Urinary bladder (tissue), 4 donors: Measurements from ENCODE around the gene LINC01488. TPM values are rescaled to one million over a fixed set of nuclear protein-coding genes. Genes with fewer than 3 reads are reported as not detected.

Experiments used
- DNase-seq: peaks from one replicate; pipeline ENCODE4 v3.0.0-alpha.2; 2015; ENCODE audit errors: extremely low spot score
- H3K27ac ChIP-seq: one replicate; pipeline ENCODE4 v1.5.1; 2013; ENCODE audit warnings: low read depth, mild to moderate bottlenecking, moderate library complexity
- H3K36me3 ChIP-seq: one replicate; pipeline ENCODE4 v1.6.1; 2013; ENCODE audit warnings: mild to moderate bottlenecking, moderate library complexity; ENCODE audit not compliant: insufficient read depth
- H3K4me1 ChIP-seq: one replicate; pipeline ENCODE4 v1.6.1; 2013; ENCODE audit warnings: mild to moderate bottlenecking, moderate library complexity; ENCODE audit not compliant: insufficient read depth
- H3K4me3 ChIP-seq: one replicate; pipeline ENCODE4 v1.5.1; 2013; ENCODE audit warnings: low read depth, low read length
- WGBS: extraction: QIAGEN DNeasy Blood & Tissue Kit; methylation state at CpG from one replicate; pipeline ENCODE4 v1.1.7; 2013; 5-methylcytosine and 5-hydroxymethylcytosine counted together
- polyA plus RNA-seq: library from polyadenylated mRNA; stranded (reverse); fragments of 200-250 nt; gene quantifications from one replicate; pipeline ENCODE4 v1.2.3, GENCODE V29; 2013
- total RNA-seq: library from RNA; depleted of rRNA; stranded (reverse); fragments of >200 nt; gene quantifications from one replicate; pipeline ENCODE4 v1.2.3, GENCODE V29; 2014
- donor health status: healthy with polysubstance abuse.
- donor health status: healthy.

LINC01488 gene
- total and polyA plus RNA-seq, 2 donors = 0.05 TPM; not detected in 1

DNA sequence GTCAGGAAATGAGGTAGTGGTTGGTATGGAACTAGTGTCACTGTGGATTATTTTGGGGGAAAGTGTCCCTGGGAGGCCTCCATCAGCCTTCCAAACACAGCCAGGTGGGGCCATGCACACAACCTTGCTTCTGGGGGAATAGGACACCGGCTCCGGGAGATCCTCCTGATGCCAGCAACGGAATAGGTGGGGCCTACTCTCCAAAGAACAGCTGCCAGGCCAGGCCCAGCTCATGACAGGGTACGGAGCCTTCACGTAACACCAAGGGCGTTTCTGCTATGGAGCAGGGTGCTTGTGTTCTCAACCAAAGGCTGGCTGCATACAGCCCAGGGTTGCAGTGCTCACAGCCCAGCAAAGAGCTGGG lies 30.6 kb upstream of the LINC01488 start:
- DNase-seq = no peak

DNA sequence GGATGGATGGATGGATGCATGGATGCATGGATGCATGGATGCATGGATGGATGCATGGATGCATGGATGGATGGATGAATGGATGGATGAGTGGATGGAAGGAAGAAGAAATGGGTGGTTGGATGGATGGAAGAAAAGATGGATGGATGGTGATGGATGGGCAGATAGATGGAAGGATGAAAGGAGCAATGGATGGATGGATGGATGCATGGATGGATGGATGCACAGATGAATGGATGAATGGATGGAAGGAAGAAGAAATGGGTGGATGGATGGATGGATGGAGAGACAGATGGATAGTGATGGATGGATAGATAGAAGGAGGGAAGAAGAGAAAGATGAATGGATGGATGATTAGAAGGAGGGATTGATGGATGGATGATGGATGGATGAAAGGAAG lies 30.2 kb upstream of the LINC01488 start:
- Histone ChIP-seq H3K4me3 (no peak overlapping the region), H3K27ac (no peak overlapping the region), H3K4me1 (no peaks in the 10 kb centered on the region), H3K36me3 (no peaks in the 10 kb centered on the region)
- DNase-seq = no peak

More for the DNA sequence above, 30.6 kb upstream of the LINC01488 start:
- no peak overlapping the region for H3K27ac ChIP-seq
- WGBS = 90% methylated on average over 6 of the region's 6 CpGs
- no peaks in the 10 kb centered on the region for H3K4me1 ChIP-seq
- no peak overlapping the region for H3K4me3 ChIP-seq
- H3K36me3 ChIP-seq = no peaks in the 10 kb centered on the region

GRCh38 chr11:69452206-69452987 lies 29.1 kb upstream of the LINC01488 start:
- DNase-seq = no peak
- Histone ChIP-seq H3K4me3 (no peak overlapping the region), H3K36me3 (no peaks in the 10 kb centered on the region), H3K27ac (no peak overlapping the region), H3K4me1 (no peaks in the 10 kb centered on the region)
- WGBS = 84% methylated on average over 6 of the region's 6 CpGs

- H3K4me1 ChIP-seq = no peaks in the 10 kb centered on the region
- no peak overlapping the region for H3K4me3 ChIP-seq
- no peak for DNase-seq
- 81% methylated on average over 6 of the region's 6 CpGs for WGBS
- H3K36me3 ChIP-seq = no peaks in the 10 kb centered on the region
- H3K27ac ChIP-seq = no peak overlapping the region
Observed at GRCh38 chr11:69453151-69453550, 28.3 kb upstream of the LINC01488 start.

GRCh38 chr11:69454018-69454417 lies 27.4 kb upstream of the LINC01488 start:
- Histone ChIP-seq H3K36me3 (no peaks in the 10 kb centered on the region), H3K4me1 (no peaks in the 10 kb centered on the region), H3K4me3 (no peak overlapping the region), H3K27ac (no peak overlapping the region)
- 86% methylated on average over 7 of the region's 7 CpGs for WGBS
- DNase-seq = no peak

- 88% methylated on average over 4 of the region's 4 CpGs for WGBS
- no peak for DNase-seq
Observed at GRCh38 chr11:69455969-69456368, 25.5 kb upstream of the LINC01488 start.

GRCh38 chr11:69456712-69457111 lies 24.8 kb upstream of the LINC01488 start:
- WGBS = 87% methylated on average over 4 of the region's 4 CpGs
- Histone ChIP-seq H3K27ac (no peak overlapping the region), H3K4me3 (no peak overlapping the region), H3K4me1 (no peaks in the 10 kb centered on the region), H3K36me3 (no peaks in the 10 kb centered on the region)
- no peak for DNase-seq

More at GRCh38 chr11:69455969-69456368, 25.5 kb upstream of the LINC01488 start:
- Histone ChIP-seq H3K27ac (no peak overlapping the region), H3K4me3 (no peak overlapping the region), H3K36me3 (no peaks in the 10 kb centered on the region), H3K4me1 (no peaks in the 10 kb centered on the region)

GRCh38 chr11:69459848-69460539 lies 21.5 kb upstream of the LINC01488 start:
- 80% methylated on average over 1 of the region's 1 CpG for WGBS
- no peak for DNase-seq
- Histone ChIP-seq H3K36me3 (no peaks in the 10 kb centered on the region), H3K4me1 (no peaks in the 10 kb centered on the region), H3K27ac (no peak overlapping the region), H3K4me3 (no peak overlapping the region)

DNA sequence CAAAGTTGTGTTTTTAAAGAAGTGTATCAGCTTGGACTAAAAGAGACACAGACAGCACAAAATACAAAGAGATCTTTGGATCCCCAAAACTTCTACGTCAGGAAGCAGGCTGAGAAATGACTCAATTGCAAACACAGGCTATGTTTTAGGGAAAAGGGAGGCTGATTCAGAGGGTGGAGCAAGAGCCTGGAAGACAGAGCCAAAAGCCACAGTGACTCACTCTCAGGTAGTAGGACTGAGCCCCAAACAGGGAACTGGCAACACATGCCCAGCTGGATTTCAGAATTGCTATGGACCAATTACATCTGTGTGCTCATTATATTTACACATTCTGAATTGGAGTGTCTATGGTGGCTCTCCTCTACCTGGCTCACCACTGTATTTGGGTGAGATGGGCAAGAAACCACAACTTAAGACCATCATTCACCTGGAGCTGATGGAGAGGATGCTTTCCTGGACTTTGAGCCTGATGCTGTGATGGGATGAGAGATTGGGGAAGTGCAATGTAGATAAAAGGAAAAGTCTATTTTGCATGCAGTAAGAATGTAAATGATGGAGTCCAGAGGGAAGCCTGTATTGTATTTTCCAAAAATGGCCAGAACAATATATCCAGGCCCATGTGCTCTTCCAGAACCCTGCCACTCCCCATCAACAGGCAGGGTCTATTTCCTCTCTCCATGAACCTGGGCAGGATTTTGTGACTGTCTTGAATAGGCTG lies 20.8 kb upstream of the LINC01488 start:
- 79% methylated on average over 1 of the region's 1 CpG for WGBS
- Histone ChIP-seq H3K4me3 (no peak overlapping the region), H3K4me1 (no peaks in the 10 kb centered on the region), H3K36me3 (no peaks in the 10 kb centered on the region), H3K27ac (no peak overlapping the region)
- no peak for DNase-seq

DNA sequence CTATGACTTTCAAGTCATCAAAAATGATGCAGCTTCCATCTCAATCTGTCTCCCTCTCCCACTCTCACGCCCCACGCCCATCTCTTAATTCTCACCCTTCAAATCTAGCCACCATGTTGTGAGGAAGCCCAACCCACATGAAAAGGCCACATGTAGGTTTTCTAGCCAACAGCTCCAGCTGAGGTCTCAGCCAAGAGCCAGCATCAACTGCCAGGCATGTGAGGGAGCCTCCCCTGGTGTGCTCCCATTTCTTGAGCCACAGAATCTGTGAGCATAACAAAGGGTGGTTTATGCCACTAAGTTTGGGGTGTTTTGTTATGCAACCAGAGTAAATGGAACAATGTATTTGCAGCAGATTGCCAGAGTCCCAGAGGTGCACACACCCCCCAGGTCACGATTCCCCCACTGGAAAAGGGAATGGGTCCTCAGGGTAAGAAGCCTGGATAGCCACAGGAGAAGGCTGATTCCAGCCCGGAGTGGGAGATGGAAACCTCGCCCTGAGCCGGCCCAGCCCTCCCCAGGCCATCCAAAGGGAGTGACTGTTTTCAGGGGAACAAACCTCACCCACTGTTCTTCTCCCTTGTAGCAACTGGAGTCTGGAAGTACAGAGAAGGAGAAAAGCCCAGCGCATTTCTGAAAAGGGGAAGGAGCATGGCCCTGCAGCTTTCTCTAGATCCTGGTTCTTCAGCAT lies 20.0 kb upstream of the LINC01488 start:
- Histone ChIP-seq H3K27ac (no peak overlapping the region), H3K36me3 (no peaks in the 10 kb centered on the region), H3K4me1 (no peaks in the 10 kb centered on the region), H3K4me3 (no peak overlapping the region)
- no peak for DNase-seq
- 89% methylated on average over 7 of the region's 7 CpGs for WGBS

DNA sequence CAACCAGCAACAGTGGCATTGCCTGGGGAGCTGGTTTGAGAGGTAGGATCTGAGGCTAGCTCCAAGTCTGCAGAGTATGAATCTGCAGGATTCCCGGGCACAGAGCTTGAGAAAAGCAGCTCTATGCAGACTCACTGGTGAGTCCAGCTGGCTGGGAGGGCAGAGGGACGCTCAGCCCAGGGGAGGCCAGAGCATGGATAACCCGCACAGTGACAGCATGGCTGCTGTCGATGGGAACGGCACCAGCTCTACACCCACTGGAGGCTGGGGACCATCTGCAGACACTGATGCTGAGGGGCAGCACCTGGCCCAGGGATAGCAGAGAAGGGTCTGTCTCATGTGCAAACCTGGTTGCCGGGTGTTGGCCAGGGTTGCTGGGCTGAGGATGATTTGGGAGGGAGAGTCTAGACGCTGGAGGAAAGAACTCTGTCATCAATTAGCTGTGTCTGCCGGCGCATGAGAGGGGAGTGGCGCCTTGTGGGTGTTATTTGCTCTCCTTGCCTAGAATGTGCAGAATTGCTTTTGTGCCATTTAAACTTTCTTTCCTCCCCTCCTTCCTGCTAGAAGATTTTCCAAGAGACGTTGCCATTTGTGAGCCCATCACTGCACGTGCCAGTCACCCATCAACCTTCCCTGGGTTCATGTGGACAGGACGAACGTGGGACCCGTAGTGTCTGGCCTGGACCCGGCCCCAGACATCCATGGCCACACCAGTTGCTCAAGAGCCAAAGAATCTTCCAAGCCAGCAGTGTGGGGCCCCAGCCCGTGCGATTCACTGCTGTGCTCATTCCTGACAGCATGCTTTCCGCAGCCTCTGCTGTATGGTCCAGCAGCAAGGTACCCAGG lies 19.1 kb upstream of the LINC01488 start:
- H3K4me3 ChIP-seq = no peak overlapping the region
- H3K36me3 ChIP-seq = no peaks in the 10 kb centered on the region
- H3K4me1 ChIP-seq = no peaks in the 10 kb centered on the region
- no peak for DNase-seq
- H3K27ac ChIP-seq = no peak overlapping the region
- 63% methylated on average over 19 of the region's 19 CpGs for WGBS

DNA sequence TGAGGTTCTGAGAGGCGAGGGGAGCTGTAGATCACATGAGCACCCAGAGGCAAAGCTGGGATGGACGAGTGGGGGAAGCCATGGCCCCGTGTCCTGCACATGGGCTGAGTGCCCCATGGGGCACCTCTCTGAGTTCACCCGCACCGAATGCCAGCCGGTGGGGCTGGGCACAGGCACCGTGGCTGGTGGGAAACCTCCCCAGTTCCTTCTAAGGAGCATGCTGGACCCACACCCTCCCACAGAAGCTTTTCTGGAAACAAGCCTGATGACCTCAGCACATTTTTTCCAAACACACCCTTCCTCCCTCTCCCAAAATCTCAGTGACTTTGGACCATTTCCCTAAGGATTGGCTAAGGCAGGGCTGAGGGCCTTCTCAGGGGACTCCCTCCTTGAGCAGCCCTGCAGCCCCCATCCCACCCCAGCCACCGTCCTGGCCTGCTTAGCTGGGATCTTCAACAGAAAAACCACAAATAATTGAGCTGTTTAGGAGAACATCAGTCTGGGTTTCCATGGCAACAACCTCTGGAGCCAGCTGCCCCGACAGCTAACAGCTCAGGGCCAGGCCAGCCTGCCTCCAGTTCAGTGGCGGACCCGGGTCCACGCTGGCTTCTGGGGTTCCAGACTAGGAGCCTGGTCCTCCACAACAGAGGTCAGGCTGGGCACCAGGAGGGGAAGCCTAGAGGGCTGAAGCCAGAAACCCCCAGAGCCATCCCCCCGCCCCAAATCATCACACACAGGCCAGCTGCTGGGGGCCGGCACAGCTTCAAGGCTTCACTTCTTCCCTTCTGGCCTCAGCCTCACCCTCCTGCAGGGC lies 18.1 kb upstream of the LINC01488 start:
- H3K27ac ChIP-seq = no peak overlapping the region
- H3K4me1 ChIP-seq = no peaks in the 10 kb centered on the region
- H3K4me3 ChIP-seq = no peak overlapping the region
- WGBS = 35% methylated on average over 14 of the region's 14 CpGs
- H3K36me3 ChIP-seq = no peaks in the 10 kb centered on the region
- DNase-seq = peak; percentile 57
